GM23248 (cell line): Measurements from ENCODE around the gene ADAMTS15.

ENCODE experiments used
- EZH2 ChIP-seq: fragments of 200-600 bp; sonication (generic); IDR thresholded peaks from 2 replicates; pipeline ENCODE4 v1.6.1; 2018; ENCODE audit warnings: antibody characterized with exemption, mild to moderate bottlenecking; ENCODE audit not compliant: insufficient read depth, poor library complexity, severe bottlenecking
- EZH2phosphoT487 ChIP-seq: fragments of 200-600 bp; sonication (generic); IDR thresholded peaks from 2 replicates; pipeline ENCODE4 v1.6.1; 2018; ENCODE audit warnings: antibody characterized with exemption, moderate library complexity, mild to moderate bottlenecking, low read depth; ENCODE audit not compliant: insufficient read depth

DNA sequence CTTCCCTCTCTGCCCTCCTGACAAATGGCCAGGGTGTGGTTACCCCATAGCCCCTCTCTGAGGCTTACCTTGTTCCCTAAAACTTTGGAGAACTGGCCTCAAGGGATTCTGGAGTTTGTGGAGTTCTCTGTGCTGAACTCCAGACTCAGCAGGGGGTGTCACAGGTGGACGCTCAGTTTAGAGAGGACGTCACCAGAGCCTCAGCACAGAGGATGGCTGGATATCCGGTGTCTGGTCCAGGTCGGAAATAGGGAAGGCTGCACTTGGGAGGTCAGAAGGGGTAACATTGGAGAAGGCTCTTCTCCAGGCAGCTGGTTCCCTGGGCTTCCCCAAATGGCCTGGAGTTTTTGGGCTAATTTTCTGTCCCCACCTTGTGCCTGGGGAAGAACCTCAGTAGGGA is 64.2 kb downstream of the ADAMTS15 start:
- TF ChIP-seq EZH2 (no peak), EZH2phosphoT487 (no peak)
